ENCODE results near the gene CROT.
"Not testable (repeated sequence)": the region's sequence is repeated elsewhere in the genome, so short reads cannot be mapped to it uniquely, and the experiment has no call there.

Gene CROT, protein sequence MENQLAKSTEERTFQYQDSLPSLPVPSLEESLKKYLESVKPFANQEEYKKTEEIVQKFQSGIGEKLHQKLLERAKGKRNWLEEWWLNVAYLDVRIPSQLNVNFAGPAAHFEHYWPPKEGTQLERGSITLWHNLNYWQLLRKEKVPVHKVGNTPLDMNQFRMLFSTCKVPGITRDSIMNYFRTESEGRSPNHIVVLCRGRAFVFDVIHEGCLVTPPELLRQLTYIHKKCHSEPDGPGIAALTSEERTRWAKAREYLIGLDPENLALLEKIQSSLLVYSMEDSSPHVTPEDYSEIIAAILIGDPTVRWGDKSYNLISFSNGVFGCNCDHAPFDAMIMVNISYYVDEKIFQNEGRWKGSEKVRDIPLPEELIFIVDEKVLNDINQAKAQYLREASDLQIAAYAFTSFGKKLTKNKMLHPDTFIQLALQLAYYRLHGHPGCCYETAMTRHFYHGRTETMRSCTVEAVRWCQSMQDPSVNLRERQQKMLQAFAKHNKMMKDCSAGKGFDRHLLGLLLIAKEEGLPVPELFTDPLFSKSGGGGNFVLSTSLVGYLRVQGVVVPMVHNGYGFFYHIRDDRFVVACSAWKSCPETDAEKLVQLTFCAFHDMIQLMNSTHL

DNA sequence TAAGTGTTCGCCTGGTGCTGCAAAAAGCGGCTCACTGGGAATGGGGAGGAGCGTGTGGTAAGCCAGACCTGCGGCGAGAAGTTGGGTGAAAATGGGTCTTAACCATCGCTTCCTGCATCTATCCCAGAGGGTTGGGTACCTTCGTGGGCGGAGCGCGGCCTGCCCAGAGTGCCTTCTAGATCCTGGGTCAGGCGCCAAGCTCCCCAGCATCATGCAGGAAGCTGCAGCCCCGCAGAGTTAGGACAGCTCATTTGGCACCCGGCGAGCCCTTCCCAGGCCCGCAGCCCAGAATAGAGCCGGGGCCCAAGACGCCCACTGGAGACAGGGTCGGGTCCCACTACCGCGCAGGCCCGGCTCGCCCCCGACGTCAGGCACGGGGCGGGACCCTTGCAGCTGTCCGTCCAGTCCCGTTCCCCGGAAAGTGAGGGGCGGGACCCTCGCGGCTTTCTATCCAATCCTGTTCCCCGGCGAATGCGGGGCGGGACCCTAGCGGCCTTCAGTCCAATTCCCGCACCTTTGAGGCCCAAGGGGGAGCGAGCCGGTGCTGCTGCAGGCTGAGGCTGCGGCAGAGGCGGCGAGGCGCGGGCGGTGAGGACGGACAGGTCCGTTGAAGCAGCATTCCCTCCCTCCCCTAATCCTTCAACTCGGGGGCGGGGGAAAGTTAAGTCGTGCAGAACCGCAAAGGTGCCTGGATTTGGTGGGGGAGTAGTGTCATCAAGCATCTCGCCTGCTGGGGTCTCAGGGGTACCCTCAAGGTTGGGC, at the start of gene CROT:
TSS of gene CROT (plus strand) at position 499 of the 762 bp plus-strand sequence. CDS start 3,405 bp downstream, outside the sequence.
- DNase-seq (ENCODE audit: low read depth), result peak; percentile 93

DNA sequence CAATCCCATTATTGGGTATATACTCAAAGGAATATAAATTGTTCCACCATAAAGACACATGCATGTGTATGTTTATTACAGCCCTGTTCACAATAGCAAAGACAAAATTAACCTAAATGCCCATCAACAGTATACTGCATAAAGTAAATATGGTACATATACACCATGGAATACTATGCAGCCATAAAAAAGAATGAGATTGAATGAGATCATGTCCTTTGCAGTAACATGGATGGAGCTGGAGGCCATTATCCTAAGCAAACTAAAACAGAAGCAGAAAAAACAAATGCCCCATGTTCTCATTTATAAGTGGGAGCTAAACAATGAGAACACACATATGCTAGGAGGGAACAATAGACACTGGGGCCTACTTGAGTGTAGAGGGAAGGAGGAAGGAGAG, 44.7 kb upstream of the CROT start:
- no peak for DNase-seq (ENCODE audit: low read depth)

- no peak for DNase-seq (ENCODE audit: low read depth)
These were observed 34.6 kb upstream of the CROT start for GRCh38 chr7:87310790-87311419.

- DNase-seq (ENCODE audit: low read depth), result peak; percentile 41
These were observed 33.1 kb upstream of the CROT start for GRCh38 chr7:87312215-87312865.

DNA sequence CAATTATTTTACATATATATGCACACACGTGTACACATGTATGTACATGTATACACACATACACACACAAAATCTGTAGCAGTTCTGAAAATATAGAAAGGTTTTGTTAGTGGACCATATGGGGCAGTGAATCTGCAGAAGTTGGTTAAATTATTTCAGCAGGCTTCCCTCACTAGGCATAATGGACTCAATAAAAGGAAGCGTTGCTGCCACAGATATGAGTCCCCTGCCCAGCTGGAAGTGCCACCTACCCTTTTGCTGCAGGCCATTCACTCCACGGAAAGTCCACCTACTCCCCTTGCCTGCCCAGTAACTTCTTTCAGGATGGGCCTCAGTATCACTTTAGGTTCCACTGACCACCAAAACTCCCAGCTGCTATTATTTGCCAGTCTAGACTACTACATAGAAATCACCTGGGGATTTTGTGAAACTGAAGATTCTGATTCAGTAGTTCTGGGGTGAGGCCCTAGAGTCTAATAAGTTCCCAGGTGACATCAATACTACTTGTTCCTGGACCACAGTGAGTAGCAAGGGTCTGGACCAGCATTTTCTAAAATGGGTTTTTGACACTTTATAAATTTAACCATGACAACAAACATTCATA, 29.3 kb upstream of the CROT start:
- no peak for DNase-seq (ENCODE audit: low read depth)

DNA sequence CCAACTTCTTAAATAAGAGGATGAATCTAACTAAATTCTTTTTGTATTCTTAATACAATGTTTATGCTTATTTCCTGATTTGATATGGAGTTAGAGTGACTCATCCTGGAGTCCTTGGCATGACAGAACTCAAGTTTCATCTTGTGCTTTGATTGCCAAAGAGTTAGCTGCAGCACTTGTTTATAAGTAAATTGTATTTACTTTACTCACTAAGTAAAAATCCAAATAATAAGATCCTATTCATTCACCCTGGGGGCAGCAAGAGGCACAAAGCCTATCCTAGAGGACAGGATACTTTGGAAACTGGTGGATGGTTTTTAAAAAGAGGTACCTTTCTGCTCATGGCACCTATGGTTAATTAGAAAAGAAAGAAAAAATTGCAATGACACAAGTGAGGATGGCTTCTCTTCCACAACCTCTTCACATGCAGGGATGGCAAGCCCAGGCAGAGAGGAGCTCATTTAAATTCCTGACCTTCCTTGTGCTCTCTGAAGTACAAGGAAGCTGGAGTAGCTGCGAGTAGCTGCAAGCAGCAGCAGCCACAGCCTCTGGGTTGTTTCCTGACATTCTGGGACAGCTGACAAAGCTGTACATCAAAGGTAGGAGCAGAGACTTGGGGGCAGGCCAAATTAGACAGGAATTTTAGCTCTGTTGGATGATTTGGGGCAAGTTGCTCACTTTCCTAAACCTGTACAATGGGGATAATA, 28.5 kb upstream of the CROT start:
- DNase-seq (ENCODE audit: low read depth), result no peak

- no peak for DNase-seq (ENCODE audit: low read depth)
These were observed 27.7 kb upstream of the CROT start for GRCh38 chr7:87317691-87318245.

- no peak for DNase-seq (ENCODE audit: low read depth)
These were observed 26.7 kb upstream of the CROT start for GRCh38 chr7:87318741-87319140.

DNA sequence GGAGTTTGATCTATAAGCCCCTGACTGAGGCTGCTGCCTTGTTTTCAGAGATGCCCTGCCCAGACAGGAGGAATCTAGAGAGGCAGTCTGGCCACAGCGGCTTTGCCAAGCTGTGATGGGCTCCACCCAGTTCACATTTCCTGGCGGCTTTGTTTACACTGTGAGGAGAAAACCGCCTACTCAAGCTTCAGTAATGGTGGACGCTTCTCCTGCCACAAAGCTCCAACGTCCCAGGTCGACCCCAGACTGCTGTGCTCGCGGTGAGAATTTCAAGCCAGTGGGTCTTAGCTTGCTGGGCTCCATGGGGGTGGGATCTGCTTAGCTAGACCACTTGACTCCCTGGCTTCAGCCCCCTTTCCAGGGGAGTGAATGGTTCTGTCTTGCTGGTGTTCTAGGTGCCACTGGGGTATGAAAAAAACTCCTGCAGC, 26.3 kb upstream of the CROT start:
- DNase-seq (ENCODE audit: low read depth), result not testable (repeated sequence)

DNA sequence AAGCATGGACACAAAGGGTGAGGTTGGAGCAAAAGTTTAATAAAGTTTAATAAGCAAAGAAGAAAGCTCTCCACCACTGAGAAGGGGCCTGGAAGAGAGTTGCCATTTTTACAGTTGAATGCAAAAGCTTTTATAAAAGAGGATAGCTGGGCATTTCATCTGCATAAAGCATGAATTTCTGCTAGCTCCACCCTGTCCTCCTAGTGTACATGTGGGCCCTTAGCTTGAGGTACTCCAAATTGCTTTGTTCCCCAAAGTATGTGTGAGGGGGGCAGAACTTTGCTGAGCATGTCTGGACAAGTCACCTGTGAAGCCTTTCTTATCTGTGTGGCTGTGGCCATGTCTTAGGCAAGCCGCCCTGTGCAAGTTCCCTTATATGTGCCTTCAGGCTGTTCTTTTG, 22.6 kb upstream of the CROT start:
- no peak for DNase-seq (ENCODE audit: low read depth)

DNA sequence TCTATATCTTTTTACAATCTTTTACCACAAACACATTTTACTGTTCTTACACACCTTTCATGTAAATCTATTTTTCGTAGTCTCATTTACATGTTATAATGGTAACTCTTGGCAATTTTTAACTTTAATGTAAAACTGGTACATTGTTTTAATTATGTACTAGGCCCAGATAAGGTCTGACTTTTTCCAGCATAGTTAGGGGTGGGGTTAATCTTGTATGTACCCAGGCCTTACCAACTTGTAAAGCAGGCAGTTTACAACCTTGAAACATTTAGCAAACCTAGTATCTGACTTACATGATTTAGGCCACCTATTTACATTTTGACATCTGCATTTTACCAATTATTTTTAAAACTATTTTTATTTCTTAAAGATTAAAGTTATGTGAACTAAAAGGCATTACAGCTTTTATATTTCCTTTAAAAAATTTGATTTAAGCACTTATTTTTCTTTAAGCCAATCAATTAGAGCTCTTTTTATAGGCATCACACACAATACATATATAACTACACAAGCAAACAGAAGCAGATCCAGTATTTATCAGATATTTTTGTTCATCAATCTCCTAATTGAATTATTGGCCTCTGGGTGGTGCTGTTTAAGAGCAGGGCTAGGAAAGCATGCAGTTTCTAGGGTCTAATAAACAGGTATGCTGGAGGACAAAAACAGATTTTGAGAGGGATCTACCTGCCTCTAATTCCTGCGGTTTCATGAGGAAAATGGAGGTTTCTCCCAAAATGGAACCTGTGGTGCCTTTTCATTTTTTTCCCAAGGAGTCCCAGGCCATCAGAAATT, 19.7 kb upstream of the CROT start:
- no peak for DNase-seq (ENCODE audit: low read depth)

GRCh38 chr7:87328281-87328680, 17.2 kb upstream of the CROT start:
- no peak for DNase-seq (ENCODE audit: low read depth)

GRCh38 chr7:87330316-87330715, 15.1 kb upstream of the CROT start:
- DNase-seq (ENCODE audit: low read depth), result no peak

- DNase-seq (ENCODE audit: low read depth), result no peak
These were observed 14.5 kb upstream of the CROT start for GRCh38 chr7:87330942-87331341.

DNA sequence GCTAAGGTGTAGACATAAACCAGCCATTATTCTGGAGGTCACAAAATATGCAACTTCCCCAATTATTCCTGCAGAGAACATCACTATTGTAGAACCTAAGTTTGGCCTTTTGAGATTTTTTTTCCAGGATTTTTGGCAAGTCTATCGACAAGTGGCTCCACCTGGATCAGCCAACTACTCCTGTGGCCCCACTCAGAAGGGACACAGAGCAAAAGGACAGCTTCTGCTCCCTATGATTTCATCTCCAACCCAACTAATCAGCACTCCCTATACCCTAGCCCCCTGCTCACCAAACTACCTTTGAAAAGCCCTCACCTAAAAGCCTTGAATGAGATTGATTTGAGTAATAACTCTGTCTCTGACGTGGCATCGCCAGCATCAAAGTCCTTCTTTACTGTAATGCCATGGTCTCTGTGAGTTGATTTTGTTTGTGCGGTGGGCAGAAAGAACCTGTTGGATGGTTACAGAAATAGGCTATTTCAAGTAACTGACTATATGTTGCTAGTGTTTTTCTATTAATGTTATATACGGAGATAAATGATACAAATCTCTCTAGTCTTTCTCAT, 13.7 kb upstream of the CROT start:
- DNase-seq (ENCODE audit: low read depth), result no peak

- DNase-seq (ENCODE audit: low read depth), result no peak
These were observed 13.1 kb upstream of the CROT start for GRCh38 chr7:87332321-87332720.

- no peak for DNase-seq (ENCODE audit: low read depth)
These were observed 9.3 kb upstream of the CROT start for GRCh38 chr7:87336136-87336535.

- no peak for DNase-seq (ENCODE audit: low read depth)
These were observed 8.1 kb upstream of the CROT start for GRCh38 chr7:87337331-87337730.

GRCh38 chr7:87339373-87339897, 6.0 kb upstream of the CROT start:
- DNase-seq (ENCODE audit: low read depth), result no peak

All from activated T-cell treated with anti-CD3 and anti-CD28 coated beads for 24 hours (primary cell).